ENCODE measurements around the gene ZNF837.
"Not testable (repeated sequence)": the region's sequence is repeated elsewhere in the genome, so short reads cannot be mapped to it uniquely, and the experiment has no call there.

Gene ZNF837

DNA sequence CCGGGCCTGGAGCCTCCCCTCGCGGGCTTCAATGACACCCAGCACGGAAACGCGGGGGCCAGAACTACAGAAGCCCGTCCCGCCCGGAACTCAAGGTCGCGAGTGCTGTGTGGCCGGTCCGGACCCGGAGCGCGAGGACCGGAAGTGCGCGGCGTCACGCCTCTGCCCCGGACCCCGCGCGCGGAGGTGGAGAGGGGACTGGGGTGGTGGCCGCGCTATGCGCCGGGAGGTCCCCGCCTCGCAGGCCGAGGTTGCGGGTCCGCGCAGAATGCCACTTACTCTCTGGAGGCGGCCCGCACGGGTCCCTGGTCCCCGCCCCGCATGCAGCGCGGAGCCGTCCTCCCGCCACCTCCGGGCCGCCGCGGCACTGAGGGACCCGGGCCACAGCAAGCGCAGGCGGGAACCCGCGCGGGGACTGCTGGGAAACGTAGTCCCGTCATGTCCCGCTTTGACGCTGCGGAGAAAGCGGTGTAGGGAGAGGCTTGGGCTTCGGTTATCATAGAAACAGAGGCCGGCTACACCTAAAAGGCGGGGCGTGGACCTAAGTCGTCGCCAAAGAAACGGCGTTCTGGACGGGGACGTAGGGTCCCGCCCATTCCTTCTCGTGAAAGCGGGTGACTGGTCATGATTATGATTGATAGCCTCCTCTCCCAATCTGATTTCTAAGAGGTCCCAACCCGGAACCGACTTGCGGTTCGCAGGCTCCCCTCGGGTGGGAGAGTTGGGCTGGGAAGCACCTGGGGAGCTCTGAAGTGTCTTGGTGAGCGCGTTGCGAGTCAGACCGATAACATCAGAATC lies at the start of gene ZNF837:
Gene ZNF837, minus strand, starts transcription at position 369 of the 798 bp plus-strand sequence. CDS start 11,698 bp downstream, outside the sequence.
- peak; percentile 95 to 96 for DNase-seq (ENCODE audit: low read depth in 2 of 2)

DNA sequence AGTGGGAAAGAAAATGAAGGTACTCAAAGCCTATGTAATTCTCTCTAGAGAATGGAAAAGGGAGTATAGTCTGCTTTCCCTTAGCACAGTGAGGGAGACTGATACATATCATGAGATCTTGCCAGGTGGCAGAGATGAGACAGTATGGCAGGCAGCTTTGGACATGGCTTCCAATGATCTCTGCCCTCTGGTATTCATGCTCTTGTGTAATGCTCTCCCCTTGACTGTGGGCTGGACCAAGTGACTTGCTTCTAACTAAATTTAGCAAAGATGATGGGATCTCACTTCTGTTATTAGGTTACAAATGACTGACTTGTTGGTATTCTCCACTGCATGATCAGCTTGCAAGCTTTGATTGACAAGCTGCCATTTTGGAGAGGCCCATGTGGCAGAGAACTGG lies 48.9 kb upstream of the ZNF837 start:
- DNase-seq (ENCODE audit: low read depth in 2 of 2), result no peak

DNA sequence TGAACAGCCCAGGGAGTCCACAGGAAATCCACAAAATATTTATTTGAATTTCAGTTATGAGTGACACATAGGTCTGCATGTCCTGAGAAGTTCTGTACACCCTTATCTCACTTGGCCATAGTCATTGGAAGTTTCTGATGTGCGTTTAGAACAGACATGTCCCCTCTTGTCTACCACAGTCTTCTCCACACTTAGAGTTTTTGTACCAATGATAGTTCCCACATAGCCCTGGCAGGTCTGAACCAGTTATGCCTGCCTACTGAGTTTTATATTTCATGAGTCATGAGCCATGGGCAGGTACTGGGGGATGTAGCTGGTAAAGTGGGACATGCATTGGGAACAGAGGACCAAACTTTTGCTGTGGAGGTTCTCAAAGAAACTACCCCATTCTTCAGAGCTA lies 47.8 kb upstream of the ZNF837 start:
- DNase-seq (ENCODE audit: low read depth in 2 of 2), result no peak

DNA sequence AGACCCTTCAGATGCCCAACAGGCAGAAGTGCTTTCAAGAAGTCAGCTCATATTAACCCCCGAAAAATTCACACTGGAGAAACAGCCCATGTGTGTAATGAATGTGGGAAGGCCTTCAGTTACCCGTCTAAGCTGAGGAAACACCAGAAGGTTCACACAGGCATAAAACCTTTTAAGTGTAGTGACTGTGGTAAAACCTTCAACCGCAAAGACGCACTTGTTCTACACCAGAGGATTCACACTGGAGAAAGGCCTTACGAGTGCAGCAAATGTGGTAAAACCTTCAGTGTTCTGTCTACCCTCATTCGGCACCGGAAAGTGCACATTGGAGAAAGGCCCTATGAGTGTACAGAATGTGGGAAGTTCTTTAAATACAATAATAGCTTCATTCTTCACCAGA lies 36.2 kb upstream of the ZNF837 start:
- DNase-seq (ENCODE audit: low read depth in 2 of 2), result no peak

DNA sequence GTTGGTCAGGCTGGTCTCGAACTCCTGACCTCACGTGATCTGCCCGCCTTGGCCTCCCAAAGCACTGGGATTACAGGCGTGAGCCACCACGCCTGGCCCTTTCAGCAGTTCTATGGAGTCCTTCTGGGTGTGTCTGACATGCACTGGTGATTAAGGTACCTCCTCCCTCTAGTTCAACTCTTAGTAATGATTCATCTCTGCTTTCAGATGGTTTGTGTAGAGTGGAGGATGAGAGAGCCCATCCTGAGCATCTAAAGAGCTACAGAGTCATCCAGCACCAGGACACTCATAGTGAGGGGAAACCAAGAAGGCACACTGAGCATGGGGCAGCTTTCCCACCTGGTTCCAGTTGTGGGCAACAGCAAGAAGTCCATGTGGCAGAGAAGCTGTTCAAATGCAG lies 35.8 kb upstream of the ZNF837 start:
- DNase-seq (ENCODE audit: low read depth in 2 of 2), result no peak

DNA sequence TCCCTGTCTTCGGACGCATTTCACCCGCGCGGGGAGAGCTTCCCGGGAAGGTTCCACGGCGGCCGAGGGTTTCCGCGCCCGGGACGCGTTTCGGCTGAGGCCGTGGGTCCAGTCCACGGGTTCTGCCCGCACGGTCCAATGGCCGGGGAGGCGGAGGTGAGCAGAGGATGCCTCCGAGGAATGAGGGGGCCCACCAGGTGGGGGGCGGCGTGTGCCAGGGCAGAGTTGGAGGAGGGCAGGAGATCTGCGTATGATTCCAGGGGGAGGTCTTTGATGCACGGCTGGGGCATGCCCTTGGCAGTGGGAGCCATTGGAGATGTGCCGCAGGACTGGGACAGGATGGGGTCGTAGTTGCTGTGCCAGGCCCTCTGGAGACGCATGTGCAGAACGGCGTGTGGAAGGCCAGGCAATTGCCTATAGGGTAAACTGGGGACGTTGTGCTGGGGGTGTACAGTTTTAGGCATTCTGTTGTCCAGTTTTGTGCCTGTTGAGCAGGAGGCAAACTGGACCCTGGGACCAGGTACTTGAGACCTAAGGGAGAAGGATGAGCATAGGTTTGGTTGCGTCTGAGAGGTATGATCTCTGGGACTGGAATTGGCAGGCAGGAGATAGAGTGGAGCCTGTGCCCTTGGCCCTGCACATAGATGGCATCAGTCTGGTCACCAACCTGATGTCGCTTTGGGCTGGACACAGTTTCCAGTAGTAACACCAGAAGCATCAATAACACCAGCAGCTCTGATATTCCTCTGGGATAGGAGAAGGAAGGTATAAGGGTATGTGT lies 28.4 kb upstream of the ZNF837 start:
- no peak for DNase-seq (ENCODE audit: low read depth in 2 of 2)

DNA sequence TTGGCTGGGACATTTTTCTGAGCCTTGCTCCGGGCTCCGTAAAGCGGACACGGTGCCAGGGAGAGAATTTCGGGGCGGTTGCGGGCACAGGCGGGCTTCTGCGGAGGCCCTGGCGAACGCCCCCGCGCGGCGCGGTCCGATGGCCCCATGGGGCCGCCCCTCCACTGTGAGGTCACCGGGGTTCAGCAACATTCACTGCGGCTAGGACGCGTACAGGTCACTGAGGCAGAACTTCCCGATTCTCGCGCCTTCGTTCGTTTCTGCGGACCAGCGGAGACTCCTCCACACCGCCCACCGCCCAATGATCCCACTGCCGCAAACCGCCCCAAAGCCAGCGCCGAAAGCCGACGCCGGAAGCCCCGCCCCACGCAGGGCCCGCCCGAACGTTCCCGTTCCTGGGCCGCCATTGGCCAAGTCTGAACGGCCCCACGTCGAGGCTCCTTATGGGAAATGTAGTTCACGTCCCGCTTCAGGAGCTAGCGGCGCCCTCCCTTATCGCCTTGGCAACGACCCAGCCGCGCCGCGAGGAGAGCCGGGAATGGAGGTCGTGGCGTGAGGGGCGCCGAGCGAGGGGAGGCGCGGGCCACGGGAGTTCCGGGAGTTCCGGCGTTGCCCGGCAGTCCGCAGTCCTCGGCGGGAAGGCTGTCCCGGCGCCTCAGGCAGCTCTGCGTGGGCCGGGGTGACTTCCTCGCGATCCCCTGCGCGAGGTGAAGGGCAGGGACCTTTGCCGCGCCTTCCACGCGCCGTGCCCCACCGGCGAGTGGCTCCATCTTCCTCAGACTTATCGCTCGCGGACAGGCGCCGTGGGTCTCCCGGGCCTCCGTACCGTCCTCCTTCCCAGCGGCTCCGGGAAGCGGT lies 27.6 kb upstream of the ZNF837 start, which contains the start of gene ZNF584:
Gene ZNF584, plus strand, starts transcription at position 498 of the 858 bp plus-strand sequence. CDS start 499 bp downstream, outside the sequence.
- peak; percentile 89 to 90 for DNase-seq (ENCODE audit: low read depth in 2 of 2)

DNA sequence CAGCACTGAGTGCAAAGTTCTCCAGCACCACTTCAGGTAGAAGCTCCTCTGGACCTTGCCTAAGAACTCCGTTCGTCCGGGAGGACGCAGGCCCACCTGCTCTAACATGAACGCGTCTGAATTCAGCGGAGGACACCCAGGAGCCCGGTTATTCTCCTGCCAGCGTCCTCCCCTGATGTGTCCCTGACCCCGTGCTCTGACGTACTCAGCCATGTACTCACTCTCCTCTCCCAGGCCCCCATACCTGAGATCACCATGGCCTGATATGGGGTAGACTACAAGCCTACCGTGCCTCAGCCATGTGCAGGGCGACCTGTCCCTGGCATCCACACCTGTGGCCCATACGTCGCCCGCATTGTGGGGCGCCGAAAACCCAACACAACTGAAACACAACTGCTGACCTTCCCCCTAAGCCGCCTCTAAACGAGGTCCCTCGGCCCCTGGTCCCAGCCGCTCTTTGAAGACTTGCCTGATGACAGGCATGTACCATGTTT lies 26.9 kb upstream of the ZNF837 start:
- no peak for DNase-seq (ENCODE audit: low read depth in 2 of 2)

DNA sequence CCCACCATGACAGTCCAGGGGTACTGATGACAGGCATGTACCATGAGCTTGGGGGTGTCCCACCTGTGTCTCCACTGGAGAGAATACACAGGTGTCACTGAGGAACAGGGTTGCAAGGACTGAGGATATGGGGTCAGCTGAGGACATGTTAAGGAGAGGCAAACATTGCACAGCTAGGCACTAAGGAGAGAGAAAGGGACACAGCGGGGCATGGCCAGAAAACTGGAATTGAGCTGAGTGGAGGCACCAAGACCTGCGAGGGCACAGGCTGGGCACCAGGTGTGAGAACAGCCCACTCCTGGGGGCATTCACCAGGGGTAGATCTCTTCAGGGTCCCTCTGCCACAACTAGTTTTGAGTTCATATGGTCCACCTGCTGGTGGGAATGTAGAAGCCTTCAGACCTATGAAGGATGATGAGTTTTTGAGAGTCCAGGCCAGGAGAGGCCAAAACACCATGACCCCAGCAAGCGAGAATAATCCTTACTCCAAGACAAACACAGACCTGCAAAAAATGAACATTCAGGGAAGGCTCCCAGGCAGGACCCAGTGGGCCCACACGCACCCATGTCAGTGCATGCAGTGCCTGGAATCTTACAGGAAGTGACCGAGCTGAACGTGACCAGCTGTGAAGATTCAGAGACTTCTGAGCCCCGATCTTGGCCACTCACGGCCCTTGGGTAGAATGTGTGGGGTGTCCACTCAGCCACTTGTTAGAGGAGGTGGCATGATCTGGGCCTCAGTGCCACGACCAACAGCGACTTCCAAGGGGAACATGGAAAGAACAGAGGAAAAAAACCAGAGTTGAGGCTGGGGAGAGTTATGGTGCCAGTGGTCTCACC lies 26.2 kb upstream of the ZNF837 start:
- no peak for DNase-seq (ENCODE audit: low read depth in 2 of 2)

DNA sequence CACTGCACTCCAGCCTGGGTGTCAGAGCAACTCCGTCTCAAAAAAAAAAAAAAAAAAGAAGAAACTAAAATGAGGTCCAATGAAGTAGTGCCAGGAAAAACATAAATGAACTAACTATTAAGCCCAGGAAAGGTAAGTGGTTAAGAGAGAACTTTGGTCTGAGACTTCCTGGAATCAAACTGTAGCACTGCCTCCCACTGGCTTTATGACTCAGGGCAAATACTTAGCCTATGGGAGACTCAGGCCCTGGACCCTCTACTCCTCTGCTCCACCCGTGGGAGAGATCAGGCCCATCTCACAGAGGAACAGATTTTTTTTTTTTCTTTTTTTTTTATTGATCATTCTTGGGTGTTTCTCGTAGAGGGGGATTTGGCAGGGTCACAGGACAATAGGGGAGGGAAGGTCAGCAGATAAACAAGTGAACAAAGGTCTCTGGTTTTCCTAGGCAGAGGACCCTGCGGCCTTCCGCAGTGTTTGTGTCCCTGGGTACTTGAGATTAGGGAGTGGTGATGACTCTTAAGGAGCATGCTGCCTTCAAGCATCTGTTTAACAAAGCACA lies 23.2 kb upstream of the ZNF837 start:
- DNase-seq (ENCODE audit: low read depth in 2 of 2), result not testable (repeated sequence)

DNA sequence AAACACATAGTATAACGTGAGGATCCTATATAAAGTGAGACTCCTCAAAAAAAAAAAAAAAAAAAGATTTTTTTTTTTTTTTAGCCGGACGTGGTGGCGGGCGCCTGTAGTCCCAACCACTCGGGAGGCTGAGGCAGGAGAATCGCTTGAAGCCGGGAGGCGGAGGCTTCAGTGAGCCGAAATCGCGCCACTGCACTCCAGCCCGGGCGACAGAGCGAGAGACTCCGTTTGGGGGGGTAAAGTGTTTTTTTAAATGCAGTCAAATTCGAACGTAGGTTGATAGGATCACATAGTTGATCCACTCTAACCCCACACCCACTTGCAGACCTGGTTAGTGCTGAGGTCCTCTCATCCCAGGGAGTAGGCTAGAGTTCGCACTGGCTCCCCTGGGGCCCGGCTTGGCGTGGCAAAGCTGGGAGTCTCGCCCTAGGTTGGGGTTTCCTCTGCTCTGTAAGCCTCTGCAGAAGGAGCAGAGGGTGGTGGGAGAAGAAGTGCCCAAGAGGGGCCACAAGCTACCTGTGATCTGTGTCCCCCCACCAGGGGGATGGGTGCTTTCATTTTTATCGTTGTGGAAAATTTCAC lies 21.1 kb upstream of the ZNF837 start:
- DNase-seq (ENCODE audit: low read depth in 2 of 2), result no peak

DNA sequence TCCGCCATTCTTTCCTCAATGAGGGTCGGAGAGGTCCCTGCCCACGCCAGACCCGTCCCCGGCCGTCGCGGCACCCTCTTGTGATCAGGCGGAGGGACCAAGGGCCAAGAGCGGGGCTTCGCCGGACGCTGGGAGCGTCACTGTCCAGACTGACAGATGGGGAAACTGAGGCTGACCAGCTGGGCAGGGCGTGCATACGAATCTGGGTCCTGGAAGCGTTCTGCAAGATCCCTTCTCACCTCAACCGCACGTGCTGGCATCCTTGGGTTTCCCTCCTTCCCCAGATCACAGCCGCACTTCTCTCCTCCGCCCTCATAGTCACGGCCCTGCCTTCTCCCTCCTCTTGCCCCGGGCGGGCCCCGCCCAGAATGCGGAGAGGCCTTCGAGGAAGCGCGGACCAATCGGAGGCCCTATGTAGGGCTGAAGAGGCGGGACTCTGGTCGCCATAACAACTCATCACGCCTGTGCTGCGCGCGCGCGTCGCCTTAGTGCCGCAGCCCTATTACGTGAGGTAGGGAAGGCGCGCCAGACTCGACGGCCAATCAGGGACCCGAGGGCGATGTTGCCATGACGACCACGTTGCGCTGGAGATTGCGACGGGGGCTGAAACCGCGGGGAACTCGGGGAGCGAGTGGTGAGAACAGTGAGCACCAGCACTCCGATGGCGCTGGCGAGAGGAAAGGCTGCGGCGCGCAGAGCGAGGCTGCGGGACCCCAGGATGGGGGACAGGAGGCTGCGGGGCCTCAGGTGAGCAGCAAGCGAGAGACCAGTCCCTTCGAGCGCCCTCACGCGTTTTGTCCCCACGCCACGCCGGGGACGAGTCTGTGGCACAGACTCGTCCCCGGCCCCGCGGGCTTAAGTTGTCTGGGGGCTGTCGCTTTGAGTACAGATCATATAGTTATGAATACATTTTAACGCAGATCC lies 20.3 kb upstream of the ZNF837 start:
- DNase-seq (ENCODE audit: low read depth in 2 of 2), result peak; percentile 98 to 99

DNA sequence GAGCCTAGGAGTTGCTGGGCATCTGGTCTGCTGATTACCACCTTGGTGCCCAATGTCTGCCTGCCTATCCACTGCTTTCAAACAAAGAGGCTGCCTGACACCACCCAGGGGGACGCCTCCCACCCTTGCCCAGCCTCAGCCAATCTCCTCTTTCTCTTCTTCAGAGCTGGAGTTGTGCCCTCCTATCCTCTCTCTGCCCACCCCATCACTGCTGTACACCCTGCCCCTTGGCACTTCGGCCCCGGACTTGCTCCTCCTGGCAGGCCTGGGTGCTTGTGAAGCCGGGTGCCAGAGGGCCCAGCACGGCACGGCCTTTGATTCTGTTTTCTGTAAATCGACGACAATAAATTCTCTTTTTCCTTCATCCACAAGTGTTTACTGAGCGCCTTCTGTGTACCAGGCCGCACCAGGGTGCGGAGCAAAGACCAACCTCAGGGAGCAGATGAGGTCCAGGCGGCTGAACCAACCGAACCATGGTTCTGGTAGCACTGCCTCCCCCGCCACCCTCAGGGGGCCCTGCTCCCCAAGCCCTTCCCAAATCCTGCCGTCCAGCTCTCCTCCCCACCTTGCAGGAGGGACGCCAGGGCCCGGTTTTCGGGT lies 19.6 kb upstream of the ZNF837 start:
- no peak for DNase-seq (ENCODE audit: low read depth in 2 of 2)

DNA sequence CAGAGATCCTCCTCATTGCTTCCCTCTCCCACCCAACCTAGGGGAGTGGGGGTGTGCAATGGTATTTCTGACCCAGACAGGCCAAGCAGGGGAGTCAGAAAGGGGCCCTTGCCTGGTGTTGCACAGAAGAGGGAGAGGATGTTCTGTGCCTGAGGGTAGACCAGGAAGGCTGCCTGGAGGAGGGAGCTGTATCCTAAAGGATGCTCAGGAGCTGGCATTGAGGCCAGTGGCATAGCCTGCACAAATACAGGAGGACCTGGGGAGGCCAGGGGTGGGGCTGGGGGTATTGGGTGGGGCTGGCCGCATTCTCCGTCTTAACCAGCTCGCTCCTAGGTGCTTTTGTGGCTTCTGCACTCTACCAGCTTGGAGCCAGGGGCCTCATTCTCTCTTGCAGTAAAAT lies 19.1 kb upstream of the ZNF837 start:
- DNase-seq (ENCODE audit: low read depth in 2 of 2), result no peak

DNA sequence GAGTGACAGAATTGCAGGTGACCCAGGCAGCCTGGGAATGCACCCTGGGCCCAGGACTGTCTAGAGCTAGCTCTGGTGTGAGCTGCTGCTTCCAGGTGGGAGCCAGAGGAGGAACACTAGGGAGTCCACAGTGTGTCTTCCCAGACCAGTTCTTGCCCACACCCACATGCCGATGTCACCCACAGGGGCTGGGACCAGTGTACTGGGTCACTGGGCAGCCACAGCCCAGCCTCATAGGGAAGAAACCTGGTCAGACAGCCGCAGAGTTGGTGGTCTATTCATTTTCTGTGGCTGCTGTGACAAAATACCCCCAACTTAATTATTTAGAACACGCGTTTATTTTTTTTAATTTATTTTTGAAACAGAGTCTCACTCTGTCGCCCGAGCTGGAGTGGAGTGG lies 17.7 kb upstream of the ZNF837 start:
- no peak for DNase-seq (ENCODE audit: low read depth in 2 of 2)

DNA sequence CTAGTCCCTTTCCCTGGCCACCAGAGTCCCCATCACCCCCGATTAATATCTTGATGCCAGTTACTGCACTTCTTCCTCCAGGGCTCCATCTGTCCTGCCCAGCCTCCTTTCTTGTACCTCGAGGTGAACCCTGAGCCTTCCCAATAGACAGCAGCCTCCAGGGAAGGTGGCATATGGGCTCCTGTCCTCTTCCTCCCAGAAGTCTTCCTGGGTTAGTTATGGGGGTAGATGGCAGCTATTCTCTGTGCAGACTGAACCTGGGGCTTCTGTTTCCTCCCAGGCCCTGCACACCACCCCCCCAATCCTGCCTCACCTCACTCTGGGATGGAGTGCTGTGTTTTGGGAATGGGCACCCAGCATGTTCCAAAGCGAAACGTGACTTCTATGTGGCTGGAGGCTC lies 17.3 kb upstream of the ZNF837 start:
- no peak for DNase-seq (ENCODE audit: low read depth in 2 of 2)

DNA sequence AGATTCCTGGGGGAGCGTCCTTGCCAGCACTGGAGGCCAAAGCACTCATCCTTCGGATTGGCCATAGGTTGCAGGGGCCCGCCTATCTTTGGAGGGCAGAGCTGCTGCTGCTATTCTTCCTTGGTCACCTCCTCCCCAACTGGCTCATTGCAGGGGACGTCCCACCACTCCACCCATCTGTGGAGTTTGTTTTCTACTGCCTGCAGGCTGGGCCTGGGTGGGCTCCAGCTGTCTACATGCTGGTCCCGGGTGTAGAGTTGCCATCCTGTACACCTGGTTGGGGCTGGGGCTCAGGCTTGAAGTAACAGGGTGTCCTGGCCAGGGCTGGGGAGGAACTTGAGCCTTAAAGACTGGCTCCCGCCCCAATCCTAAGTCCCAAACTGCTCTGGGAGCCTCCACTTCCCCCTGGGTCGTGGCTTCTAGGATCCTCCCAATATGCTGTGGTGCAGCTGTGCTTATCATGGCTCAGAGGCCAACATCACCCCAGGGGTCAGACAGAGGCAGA lies 16.8 kb upstream of the ZNF837 start:
- no peak for DNase-seq (ENCODE audit: low read depth in 2 of 2)

Measured in stimulated activated CD8-positive, alpha-beta memory T cell treated with anti-CD3 and anti-CD28 coated beads, Interleukin-2, amount 100 ng/mL, for 1 hour (primary cell).